ENCODE results near the gene TMEM271.

DNA sequence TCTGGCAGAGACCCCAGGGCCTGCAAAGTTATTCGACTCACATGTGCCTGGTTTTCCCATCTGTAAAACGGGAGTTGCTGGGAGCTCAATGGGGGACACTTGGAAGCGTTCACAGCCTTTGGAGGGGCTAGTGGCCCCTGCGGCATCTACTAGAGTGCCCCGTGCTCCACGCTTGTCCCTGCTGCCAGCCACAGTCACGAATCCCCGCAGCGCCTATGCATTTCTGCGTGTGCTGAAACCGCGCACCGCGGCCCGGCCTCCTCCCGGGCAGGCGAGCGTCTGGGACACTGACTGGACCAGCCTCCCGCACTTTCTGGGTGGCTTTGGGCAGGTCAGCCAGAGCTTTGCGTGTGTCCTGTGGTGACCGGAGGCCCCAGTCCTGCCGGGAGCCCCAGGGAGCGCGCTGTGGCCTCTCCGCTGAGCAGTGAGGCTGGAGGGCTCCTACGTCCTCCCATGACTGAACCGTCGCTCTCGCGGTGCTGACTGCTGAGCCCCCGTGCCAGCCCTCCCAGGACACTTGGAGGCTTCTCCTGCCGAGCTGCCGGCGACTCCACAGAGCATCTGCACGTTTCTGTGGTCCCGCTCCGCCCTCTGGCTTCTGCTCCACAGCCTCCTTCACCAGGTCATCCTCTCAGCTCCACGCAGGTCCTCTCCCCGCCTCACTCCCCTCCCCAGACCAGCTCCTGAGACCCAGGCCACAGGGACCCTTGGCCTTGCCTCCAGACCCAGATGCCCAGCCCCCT lies 40.7 kb downstream of the TMEM271 start:
- TF ChIP-seq CTCF (IDR thresholded peaks at IDR 0.05), result no peak
- no peak for TF ChIP-seq POLR2A (IDR thresholded peaks at IDR 0.05)

Measured in uterus (tissue), 2 donors.